ENCODE results near the gene INHBA. TPM values are rescaled to one million over a fixed set of nuclear protein-coding genes. Genes with fewer than 3 reads are reported as not detected.

The INHBA gene
- not detected for total RNA-seq

GRCh38 chr7:41702635-41703371, at the start of gene INHBA:
INHBA (minus strand) TSS chr7:41703090; CDS start chr7:41700374, 2,716 bp downstream.
- H3K4me3 Mint-ChIP-seq, result no peak within 1 kb of the TSS
- no peaks in the 10 kb centered on the region for H3K9me3 Mint-ChIP-seq
- peaks cover 15% of the 10 kb centered on the region for H3K4me1 Mint-ChIP-seq
- H3K27me3 Mint-ChIP-seq, result peaks cover 61% of the 10 kb centered on the region
- CTCF ChIA-PET, result no interaction called here
- H3K36me3 Mint-ChIP-seq (ENCODE audit: low read depth), result no peaks in the 10 kb centered on the region
- no peak within 1 kb of the TSS for H3K27ac Mint-ChIP-seq
- POLR2A ChIA-PET, result no interaction called here
- DNase-seq, result no peak

- no peak for DNase-seq
- no peaks in the 10 kb centered on the region for H3K36me3 Mint-ChIP-seq (ENCODE audit: low read depth)
- POLR2A ChIA-PET, result no interaction called here
- peaks cover 2% of the 10 kb centered on the region for H3K27me3 Mint-ChIP-seq
- CTCF ChIA-PET, result interaction anchor here (0.6 kb wide), 1 partner anchor 492 kb away, joined by 3 read pairs; no protein-coding TSS in a partner anchor
- no peaks in the 10 kb centered on the region for H3K4me1 Mint-ChIP-seq
- no peak overlapping the region for H3K4me3 Mint-ChIP-seq
- no peak overlapping the region for H3K27ac Mint-ChIP-seq
- peaks cover 18% of the 10 kb centered on the region for H3K9me3 Mint-ChIP-seq
Observed at GRCh38 chr7:41752615-41753014, 49.7 kb upstream of the INHBA start.

- Mint-ChIP-seq H3K4me1 (no peaks in the 10 kb centered on the region), H3K9me3 (peaks cover 10% of the 10 kb centered on the region), H3K4me3 (no peak overlapping the region), H3K27me3 (peaks cover 2% of the 10 kb centered on the region), H3K36me3 (ENCODE audit: low read depth) (no peaks in the 10 kb centered on the region), H3K27ac (no peak overlapping the region)
- DNase-seq, result no peak
- ChIA-PET CTCF (interaction anchor here (0.6 kb wide), 1 partner anchor 1607 kb away, joined by 3 read pairs; no protein-coding TSS in a partner anchor), POLR2A (no interaction called here)
Observed at GRCh38 chr7:41750661-41751540, 48.0 kb upstream of the INHBA start.

- CTCF ChIA-PET, result no interaction called here
- POLR2A ChIA-PET, result no interaction called here
- H3K27me3 Mint-ChIP-seq, result peaks cover 2% of the 10 kb centered on the region
- DNase-seq, result no peak
- no peak overlapping the region for H3K4me3 Mint-ChIP-seq
- no peaks in the 10 kb centered on the region for H3K4me1 Mint-ChIP-seq
- H3K9me3 Mint-ChIP-seq, result peaks cover 4% of the 10 kb centered on the region
- no peak overlapping the region for H3K27ac Mint-ChIP-seq
- no peaks in the 10 kb centered on the region for H3K36me3 Mint-ChIP-seq (ENCODE audit: low read depth)
Observed at GRCh38 chr7:41747961-41748360, 45.1 kb upstream of the INHBA start.

GRCh38 chr7:41745451-41745850, 42.6 kb upstream of the INHBA start:
- H3K27me3 Mint-ChIP-seq, result peaks cover 2% of the 10 kb centered on the region
- H3K36me3 Mint-ChIP-seq (ENCODE audit: low read depth), result no peaks in the 10 kb centered on the region
- H3K4me3 Mint-ChIP-seq, result no peak overlapping the region
- CTCF ChIA-PET, result no interaction called here
- no peaks in the 10 kb centered on the region for H3K4me1 Mint-ChIP-seq
- H3K9me3 Mint-ChIP-seq, result peaks cover 14% of the 10 kb centered on the region
- POLR2A ChIA-PET, result no interaction called here
- no peak overlapping the region for H3K27ac Mint-ChIP-seq
- DNase-seq, result no peak

GRCh38 chr7:41744161-41744560, 41.3 kb upstream of the INHBA start:
- ChIA-PET POLR2A (no interaction called here), CTCF (no interaction called here)
- Mint-ChIP-seq H3K36me3 (ENCODE audit: low read depth) (no peaks in the 10 kb centered on the region), H3K4me3 (no peak overlapping the region), H3K27ac (no peak overlapping the region), H3K27me3 (peaks cover 2% of the 10 kb centered on the region), H3K9me3 (peaks cover 14% of the 10 kb centered on the region), H3K4me1 (no peaks in the 10 kb centered on the region)
- DNase-seq, result no peak

- ChIA-PET CTCF (no interaction called here), POLR2A (no interaction called here)
- H3K9me3 Mint-ChIP-seq, result peaks cover 14% of the 10 kb centered on the region
- DNase-seq, result no peak
- H3K4me1 Mint-ChIP-seq, result no peaks in the 10 kb centered on the region
- H3K27me3 Mint-ChIP-seq, result no peaks in the 10 kb centered on the region
- no peaks in the 10 kb centered on the region for H3K36me3 Mint-ChIP-seq (ENCODE audit: low read depth)
- H3K4me3 Mint-ChIP-seq, result no peak overlapping the region
- H3K27ac Mint-ChIP-seq, result no peak overlapping the region
Observed at GRCh38 chr7:41742401-41743020, 39.6 kb upstream of the INHBA start.

GRCh38 chr7:41738806-41739205, 35.9 kb upstream of the INHBA start:
- CTCF ChIA-PET, result no interaction called here
- POLR2A ChIA-PET, result no interaction called here

GRCh38 chr7:41738336-41738735, 35.4 kb upstream of the INHBA start:
- peaks cover 14% of the 10 kb centered on the region for H3K9me3 Mint-ChIP-seq
- ChIA-PET POLR2A (no interaction called here), CTCF (interaction anchor here (0.5 to 0.7 kb wide), 2 partner anchors 33 to 137 kb away, joined by 3 read pairs; no protein-coding TSS in a partner anchor)
- H3K4me1 Mint-ChIP-seq, result no peaks in the 10 kb centered on the region
- no peak for DNase-seq
- H3K36me3 Mint-ChIP-seq (ENCODE audit: low read depth), result no peaks in the 10 kb centered on the region
- H3K27ac Mint-ChIP-seq, result no peak overlapping the region
- peaks cover 13% of the 10 kb centered on the region for H3K27me3 Mint-ChIP-seq
- H3K4me3 Mint-ChIP-seq, result no peak overlapping the region

More at GRCh38 chr7:41738806-41739205, 35.9 kb upstream of the INHBA start:
- no peaks in the 10 kb centered on the region for H3K4me1 Mint-ChIP-seq
- DNase-seq, result no peak
- peaks cover 14% of the 10 kb centered on the region for H3K9me3 Mint-ChIP-seq
- H3K27ac Mint-ChIP-seq, result no peak overlapping the region
- no peak overlapping the region for H3K4me3 Mint-ChIP-seq
- peaks cover 10% of the 10 kb centered on the region for H3K27me3 Mint-ChIP-seq
- no peaks in the 10 kb centered on the region for H3K36me3 Mint-ChIP-seq (ENCODE audit: low read depth)

- H3K27me3 Mint-ChIP-seq, result peaks cover 21% of the 10 kb centered on the region
- no peak overlapping the region for H3K4me3 Mint-ChIP-seq
- no peak overlapping the region for H3K27ac Mint-ChIP-seq
- no peak for DNase-seq
- no peaks in the 10 kb centered on the region for H3K36me3 Mint-ChIP-seq (ENCODE audit: low read depth)
- H3K4me1 Mint-ChIP-seq, result peaks cover 7% of the 10 kb centered on the region
- H3K9me3 Mint-ChIP-seq, result no peaks in the 10 kb centered on the region
- POLR2A ChIA-PET, result no interaction called here
- CTCF ChIA-PET, result no interaction called here
Observed at GRCh38 chr7:41735206-41735605, 32.3 kb upstream of the INHBA start.

- peaks cover 7% of the 10 kb centered on the region for H3K4me1 Mint-ChIP-seq
- no peak overlapping the region for H3K4me3 Mint-ChIP-seq
- H3K9me3 Mint-ChIP-seq, result no peaks in the 10 kb centered on the region
- POLR2A ChIA-PET, result no interaction called here
- H3K27me3 Mint-ChIP-seq, result peaks cover 21% of the 10 kb centered on the region
- CTCF ChIA-PET, result no interaction called here
- no peaks in the 10 kb centered on the region for H3K36me3 Mint-ChIP-seq (ENCODE audit: low read depth)
- DNase-seq, result no peak
- H3K27ac Mint-ChIP-seq, result no peak overlapping the region
Observed at GRCh38 chr7:41732843-41733306, 30.0 kb upstream of the INHBA start.

GRCh38 chr7:41732436-41732785, 29.5 kb upstream of the INHBA start:
- Mint-ChIP-seq H3K27ac (no peak overlapping the region), H3K4me1 (peaks cover 7% of the 10 kb centered on the region), H3K36me3 (ENCODE audit: low read depth) (no peaks in the 10 kb centered on the region), H3K4me3 (no peak overlapping the region), H3K9me3 (no peaks in the 10 kb centered on the region), H3K27me3 (peaks cover 21% of the 10 kb centered on the region)
- ChIA-PET CTCF (no interaction called here), POLR2A (no interaction called here)
- no peak for DNase-seq

All from activated CD4-positive, alpha-beta T cell treated with anti-CD3 and anti-CD28 coated beads, Interleukin-2, amount 10 ng/mL, durations not matched to agents 7 days and 5 days (primary cell).